Uterus (tissue), 4 donors: ENCODE data around the gene ANKRD42. TPM values are rescaled to one million over a fixed set of nuclear protein-coding genes. Genes with fewer than 3 reads are reported as not detected.

Experiments
- DNase-seq, 2 donors: peaks; one replicate each; pipeline ENCODE4 v3.0.0-alpha.2; 2019 to 2020
- H3K27ac ChIP-seq, 2 donors: fragments of 200-600 bp; sonication (generic); 1 replicate in 1 of 2; 2 replicates in 1 of 2; pipeline ENCODE4 v1.5.1; 2016 to 2018
- H3K27me3 ChIP-seq, 2 donors: fragments of 200-600 bp; sonication (generic); one replicate each; pipeline ENCODE4 v1.5.1; 2018 to 2019; ENCODE audit warnings: control low read depth in 1 of 2
- H3K36me3 ChIP-seq, 2 donors: fragments of 200-600 bp; sonication (generic); one replicate each; pipeline ENCODE4 v1.5.1; 2019; ENCODE audit warnings: control low read depth in 1 of 2
- H3K4me1 ChIP-seq, 2 donors: fragments of 200-600 bp; sonication (generic); one replicate each; pipeline ENCODE4 v1.5.1; 2018 to 2019; ENCODE audit warnings: control low read depth in 1 of 2
- H3K4me3 ChIP-seq, 2 donors: fragments of 200-600 bp; sonication (generic); 1 replicate in 1 of 2; 2 replicates in 1 of 2; pipeline ENCODE4 v1.5.1; 2018 to 2019; ENCODE audit warnings: mild to moderate bottlenecking in 1 of 2
- H3K9me3 ChIP-seq, 2 donors: fragments of 200-600 bp; sonication (generic); one replicate each; pipeline ENCODE4 v1.5.1; 2019; ENCODE audit warnings: control low read depth in 1 of 2
- POLR2A ChIP-seq, 2 donors: fragments of 450-650 bp; IDR thresholded peaks; one replicate each; pipeline ENCODE4 v1.6.1; 2016; ENCODE audit warnings: antibody characterized with exemption in 2 of 2, mild to moderate bottlenecking in 1 of 2, moderate library complexity in 1 of 2
- intact Hi-C: fragments of 100-400 bp; cut with DNase I; formaldehyde crosslinking; loops from one replicate; pipeline ENCODE4 v1.15.1; 2023; ENCODE audit warnings: low total_unique reads
- total RNA-seq, 4 donors: library from RNA; depleted of rRNA in 3 of 4; stranded (reverse); fragments of >200 nt in 3 of 4; gene quantifications; one replicate each; pipeline versions ENCODE4 v1.1.0 to v1.2.4, GENCODE V29; 2014 to 2023
- TF ChIP-seq, protein P1 (sequence below), 4 experiments: fragments of 200-600 bp in 2 of 4; fragments of 450-650 bp in 2 of 4; sonication (generic) in 2 of 4; IDR thresholded peaks; one replicate each; pipeline ENCODE4 v1.5.1; 2016 to 2019; ENCODE audit warnings: antibody characterized with exemption in 4 of 4, mild to moderate bottlenecking in 2 of 4, moderate library complexity in 1 of 4
- donor health status: DM: yes; HTN: yes; CAD: no.

ANKRD42 gene
- total RNA-seq, 4 donors from 2014 or later: 3.3 to 21.7 (median 9.0) TPM

DNA sequence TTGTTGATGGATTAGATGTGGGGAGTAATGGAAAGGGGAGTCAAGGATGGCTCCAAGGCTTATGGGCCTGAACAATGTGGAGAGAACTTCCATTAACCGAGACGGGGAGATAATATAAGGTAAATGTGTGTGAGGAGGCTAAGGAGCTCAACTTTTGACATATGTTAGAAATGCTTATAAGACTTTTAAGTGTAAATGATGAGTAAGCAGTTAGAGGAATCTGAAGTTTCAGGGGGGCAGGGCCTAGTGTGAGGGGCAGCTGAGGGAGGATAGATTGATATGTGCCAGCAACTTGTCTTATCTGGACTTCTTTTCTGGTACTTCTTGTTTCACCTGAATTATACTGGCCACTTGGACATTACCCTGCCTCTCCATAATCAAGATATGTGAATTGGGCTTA is 29.9 kb downstream of the ANKRD42 start:
- no peak overlapping the region for H3K27ac ChIP-seq
- no peak for TF ChIP-seq POLR2A (IDR thresholded peaks at IDR 0.05)
- TF ChIP-seq, protein P1, sequence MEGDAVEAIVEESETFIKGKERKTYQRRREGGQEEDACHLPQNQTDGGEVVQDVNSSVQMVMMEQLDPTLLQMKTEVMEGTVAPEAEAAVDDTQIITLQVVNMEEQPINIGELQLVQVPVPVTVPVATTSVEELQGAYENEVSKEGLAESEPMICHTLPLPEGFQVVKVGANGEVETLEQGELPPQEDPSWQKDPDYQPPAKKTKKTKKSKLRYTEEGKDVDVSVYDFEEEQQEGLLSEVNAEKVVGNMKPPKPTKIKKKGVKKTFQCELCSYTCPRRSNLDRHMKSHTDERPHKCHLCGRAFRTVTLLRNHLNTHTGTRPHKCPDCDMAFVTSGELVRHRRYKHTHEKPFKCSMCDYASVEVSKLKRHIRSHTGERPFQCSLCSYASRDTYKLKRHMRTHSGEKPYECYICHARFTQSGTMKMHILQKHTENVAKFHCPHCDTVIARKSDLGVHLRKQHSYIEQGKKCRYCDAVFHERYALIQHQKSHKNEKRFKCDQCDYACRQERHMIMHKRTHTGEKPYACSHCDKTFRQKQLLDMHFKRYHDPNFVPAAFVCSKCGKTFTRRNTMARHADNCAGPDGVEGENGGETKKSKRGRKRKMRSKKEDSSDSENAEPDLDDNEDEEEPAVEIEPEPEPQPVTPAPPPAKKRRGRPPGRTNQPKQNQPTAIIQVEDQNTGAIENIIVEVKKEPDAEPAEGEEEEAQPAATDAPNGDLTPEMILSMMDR (IDR thresholded peaks at IDR 0.05): no peak
- H3K4me3 ChIP-seq: no peak overlapping the region
- H3K27me3 ChIP-seq: no peaks in the 10 kb centered on the region
- H3K36me3 ChIP-seq: no peaks in the 10 kb centered on the region
- H3K9me3 ChIP-seq: no peaks in the 10 kb centered on the region
- intact Hi-C loops: no loop called here
- no peak for DNase-seq
- H3K4me1 ChIP-seq: no peaks in the 10 kb centered on the region

DNA sequence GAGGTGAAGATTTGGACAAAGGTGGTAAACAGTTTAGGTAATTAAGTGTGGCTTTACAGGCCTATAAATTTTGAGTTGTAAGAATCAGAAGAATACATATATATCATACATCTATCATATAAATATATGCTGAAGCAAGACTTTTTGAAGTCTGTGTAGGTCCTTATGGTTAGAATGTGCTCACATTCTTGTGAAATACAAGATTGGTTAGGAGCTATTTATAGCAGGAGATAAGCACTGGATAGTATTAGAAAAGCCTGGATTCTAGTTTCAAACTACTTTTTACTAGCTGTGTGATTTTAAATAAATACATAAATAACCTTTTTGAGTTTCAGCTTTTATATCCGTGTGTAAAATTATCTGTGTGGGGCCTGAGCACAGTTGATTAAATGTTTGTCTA is 42.3 kb downstream of the ANKRD42 start:
- no peak for TF ChIP-seq POLR2A (IDR thresholded peaks at IDR 0.05)
- TF ChIP-seq, protein P1 (IDR thresholded peaks at IDR 0.05): no peak
- H3K27me3 ChIP-seq: no peaks in the 10 kb centered on the region
- DNase-seq: no peak
- no peak overlapping the region for H3K4me3 ChIP-seq
- intact Hi-C loops: no loop called here
- no peaks in the 10 kb centered on the region for H3K36me3 ChIP-seq
- H3K4me1 ChIP-seq: no peaks in the 10 kb centered on the region
- no peaks in the 10 kb centered on the region for H3K9me3 ChIP-seq
- H3K27ac ChIP-seq: no peak overlapping the region

DNA sequence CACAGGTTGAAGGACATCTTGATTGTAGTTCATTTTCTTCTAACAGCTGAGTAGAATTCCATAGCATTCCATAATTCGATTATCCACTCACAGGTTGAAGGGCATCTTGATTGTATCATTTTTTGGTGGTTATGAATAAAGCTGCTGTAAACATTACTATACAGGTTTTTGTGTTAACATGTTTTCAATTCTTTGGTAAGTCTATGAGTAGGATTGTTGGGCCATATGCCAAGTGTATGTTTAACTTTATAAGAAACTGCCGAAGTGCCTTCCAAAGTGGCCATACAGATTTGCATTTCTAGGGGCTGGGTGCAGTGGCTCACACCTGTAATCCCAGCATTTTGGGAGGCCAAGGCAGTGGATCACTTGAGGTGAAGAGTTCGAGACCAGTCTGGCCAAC is 44.6 kb downstream of the ANKRD42 start:
- H3K9me3 ChIP-seq: no peaks in the 10 kb centered on the region
- intact Hi-C loops: no loop called here
- no peak overlapping the region for H3K4me3 ChIP-seq
- H3K36me3 ChIP-seq: no peaks in the 10 kb centered on the region
- no peak for DNase-seq
- no peaks in the 10 kb centered on the region for H3K4me1 ChIP-seq
- no peaks in the 10 kb centered on the region for H3K27me3 ChIP-seq
- H3K27ac ChIP-seq: no peak overlapping the region
- TF ChIP-seq, protein P1 (IDR thresholded peaks at IDR 0.05): no peak
- TF ChIP-seq POLR2A (IDR thresholded peaks at IDR 0.05): no peak

GRCh38 chr11:83241291-83241946 is 47.9 kb downstream of the ANKRD42 start:
- Histone ChIP-seq H3K27me3 (no peaks in the 10 kb centered on the region), H3K4me1 (no peaks in the 10 kb centered on the region), H3K4me3 (no peak overlapping the region), H3K9me3 (no peaks in the 10 kb centered on the region), H3K27ac (no peak overlapping the region), H3K36me3 (no peaks in the 10 kb centered on the region)
- TF ChIP-seq POLR2A (IDR thresholded peaks at IDR 0.05): no peak
- TF ChIP-seq, protein P1 (IDR thresholded peaks at IDR 0.05): peak in 3 of 4 experiments; percentile 27 to 38 (median 37)
- peak; percentile 37 to 44 for DNase-seq
- intact Hi-C loops: no loop called here

GRCh38 chr11:83249445-83249844 is 55.9 kb downstream of the ANKRD42 start:
- Histone ChIP-seq H3K27me3 (no peaks in the 10 kb centered on the region), H3K4me1 (no peaks in the 10 kb centered on the region), H3K4me3 (no peak overlapping the region), H3K27ac (no peak overlapping the region), H3K36me3 (no peaks in the 10 kb centered on the region), H3K9me3 (no peaks in the 10 kb centered on the region)
- intact Hi-C loops: no loop called here
- no peak for DNase-seq
- TF ChIP-seq, protein P1 (IDR thresholded peaks at IDR 0.05): no peak
- TF ChIP-seq POLR2A (IDR thresholded peaks at IDR 0.05): no peak
